Central memory CD8-positive, alpha-beta T cell (primary cell): ENCODE measurements around the gene SLC22A14.

Source experiments
- ATAC-seq: fragments of 150-1000 bp; cut with Tn5 transposase; replicated peaks from 2 replicates; pipeline ENCODE4 v1.10.0; 2022; ENCODE audit warnings: mild to moderate bottlenecking, moderate FRiP score, moderate number of reproducible peaks; ENCODE audit not compliant: poor library complexity, severe bottlenecking; ENCODE audit errors: extremely low read depth
- DNase-seq, 2 donors: peaks; one replicate each; pipeline ENCODE4 v3.0.0; 2021; ENCODE audit warnings: low spot score in 2 of 2
- H3K27ac Mint-ChIP-seq: one replicate; pipeline ENCODE4 v1.8.0; 2022; ENCODE audit warnings: low read depth, mild to moderate bottlenecking, moderate library complexity, mixed read lengths
- H3K27me3 Mint-ChIP-seq: one replicate; pipeline ENCODE4 v1.8.0; 2022; ENCODE audit warnings: mixed read lengths
- H3K36me3 Mint-ChIP-seq: one replicate; pipeline ENCODE4 v1.8.0; 2022; ENCODE audit warnings: mild to moderate bottlenecking, moderate library complexity, mixed read lengths; ENCODE audit not compliant: insufficient read depth
- H3K4me1 Mint-ChIP-seq: one replicate; pipeline ENCODE4 v1.8.0; 2022; ENCODE audit warnings: mixed read lengths
- H3K4me3 Mint-ChIP-seq: one replicate; pipeline ENCODE4 v1.8.0; 2022; ENCODE audit warnings: mild to moderate bottlenecking, moderate library complexity, mixed read lengths
- H3K9me3 Mint-ChIP-seq: one replicate; pipeline ENCODE4 v1.8.0; 2022; ENCODE audit warnings: mixed read lengths

Gene SLC22A14

GRCh38 chr3:38308456-38308855, 26.4 kb downstream of the SLC22A14 start:
- Mint-ChIP-seq H3K27me3 (peaks cover 68% of the 10 kb centered on the region), H3K9me3 (peaks cover 6% of the 10 kb centered on the region), H3K4me3 (no peak overlapping the region), H3K27ac (no peak overlapping the region), H3K36me3 (no peaks in the 10 kb centered on the region), H3K4me1 (no peaks in the 10 kb centered on the region)
- DNase-seq (no peak), ATAC-seq (no peak)

- DNase-seq (no peak), ATAC-seq (no peak)
- H3K27me3 Mint-ChIP-seq = peaks cover 43% of the 10 kb centered on the region
- no peaks in the 10 kb centered on the region for H3K4me1 Mint-ChIP-seq
- H3K27ac Mint-ChIP-seq = no peak overlapping the region
- H3K4me3 Mint-ChIP-seq = no peak overlapping the region
- H3K9me3 Mint-ChIP-seq = no peaks in the 10 kb centered on the region
- H3K36me3 Mint-ChIP-seq = no peaks in the 10 kb centered on the region
Measured at GRCh38 chr3:38311476-38311875, 29.4 kb downstream of the SLC22A14 start.

GRCh38 chr3:38311941-38312340, 29.8 kb downstream of the SLC22A14 start:
- H3K27me3 Mint-ChIP-seq = peaks cover 43% of the 10 kb centered on the region
- H3K27ac Mint-ChIP-seq = no peak overlapping the region
- H3K4me1 Mint-ChIP-seq = no peaks in the 10 kb centered on the region
- ATAC-seq = no peak
- H3K36me3 Mint-ChIP-seq = no peaks in the 10 kb centered on the region
- H3K4me3 Mint-ChIP-seq = no peak overlapping the region
- DNase-seq = no peak
- no peaks in the 10 kb centered on the region for H3K9me3 Mint-ChIP-seq

GRCh38 chr3:38312356-38312755, 30.3 kb downstream of the SLC22A14 start:
- no peak for DNase-seq
- no peaks in the 10 kb centered on the region for H3K9me3 Mint-ChIP-seq
- H3K27ac Mint-ChIP-seq = peak overlapping the region; percentile 27
- peaks cover 41% of the 10 kb centered on the region for H3K27me3 Mint-ChIP-seq
- no peaks in the 10 kb centered on the region for H3K36me3 Mint-ChIP-seq
- H3K4me1 Mint-ChIP-seq = no peaks in the 10 kb centered on the region
- no peak for ATAC-seq
- no peak overlapping the region for H3K4me3 Mint-ChIP-seq

GRCh38 chr3:38313263-38313662, 31.2 kb downstream of the SLC22A14 start:
- DNase-seq (no peak), ATAC-seq (no peak)
- Mint-ChIP-seq H3K27ac (no peak overlapping the region), H3K9me3 (no peaks in the 10 kb centered on the region), H3K36me3 (no peaks in the 10 kb centered on the region), H3K4me1 (no peaks in the 10 kb centered on the region), H3K4me3 (no peak overlapping the region), H3K27me3 (peaks cover 32% of the 10 kb centered on the region)

GRCh38 chr3:38313695-38314094, 31.6 kb downstream of the SLC22A14 start:
- Mint-ChIP-seq H3K27ac (no peak overlapping the region), H3K9me3 (no peaks in the 10 kb centered on the region), H3K4me1 (no peaks in the 10 kb centered on the region), H3K4me3 (no peak overlapping the region), H3K36me3 (no peaks in the 10 kb centered on the region), H3K27me3 (peaks cover 27% of the 10 kb centered on the region)
- no peak for ATAC-seq
- no peak for DNase-seq

- Mint-ChIP-seq H3K27me3 (peaks cover 22% of the 10 kb centered on the region), H3K9me3 (no peaks in the 10 kb centered on the region), H3K36me3 (no peaks in the 10 kb centered on the region), H3K27ac (no peak overlapping the region), H3K4me1 (no peaks in the 10 kb centered on the region), H3K4me3 (no peak overlapping the region)
- DNase-seq = no peak
- ATAC-seq = no peak
Measured at GRCh38 chr3:38314112-38314763, 32.1 kb downstream of the SLC22A14 start.

- Mint-ChIP-seq H3K4me1 (no peaks in the 10 kb centered on the region), H3K27me3 (peaks cover 15% of the 10 kb centered on the region), H3K36me3 (no peaks in the 10 kb centered on the region), H3K4me3 (no peak overlapping the region), H3K27ac (no peak overlapping the region), H3K9me3 (no peaks in the 10 kb centered on the region)
- ATAC-seq (no peak), DNase-seq (no peak)
Measured at GRCh38 chr3:38314764-38315487, 32.8 kb downstream of the SLC22A14 start.

- Mint-ChIP-seq H3K27me3 (peaks cover 14% of the 10 kb centered on the region), H3K4me1 (no peaks in the 10 kb centered on the region)
- ATAC-seq = no peak
Measured at GRCh38 chr3:38315488-38316230, 33.6 kb downstream of the SLC22A14 start.

GRCh38 chr3:38316356-38317191, 34.5 kb downstream of the SLC22A14 start:
- DNase-seq = no peak
- Mint-ChIP-seq H3K36me3 (no peaks in the 10 kb centered on the region), H3K4me1 (no peaks in the 10 kb centered on the region), H3K4me3 (no peak overlapping the region), H3K27ac (no peak overlapping the region), H3K9me3 (no peaks in the 10 kb centered on the region), H3K27me3 (peaks cover 14% of the 10 kb centered on the region)
- ATAC-seq = no peak

More at GRCh38 chr3:38315488-38316230, 33.6 kb downstream of the SLC22A14 start:
- Mint-ChIP-seq H3K36me3 (no peaks in the 10 kb centered on the region), H3K9me3 (no peaks in the 10 kb centered on the region), H3K27ac (no peak overlapping the region), H3K4me3 (no peak overlapping the region)
- no peak for DNase-seq

- peaks cover 9% of the 10 kb centered on the region for H3K27me3 Mint-ChIP-seq
- no peak overlapping the region for H3K4me3 Mint-ChIP-seq
- H3K4me1 Mint-ChIP-seq = no peaks in the 10 kb centered on the region
- H3K36me3 Mint-ChIP-seq = no peaks in the 10 kb centered on the region
- H3K9me3 Mint-ChIP-seq = no peaks in the 10 kb centered on the region
- ATAC-seq = no peak
- DNase-seq = no peak
- no peak overlapping the region for H3K27ac Mint-ChIP-seq
Measured at GRCh38 chr3:38317192-38317759, 35.2 kb downstream of the SLC22A14 start.
